GM19372 (cell line): Measurements from ENCODE around the gene WFDC8.

Source experiments
- ATAC-seq: cut with Tn5 transposase; IDR thresholded peaks from one replicate; pipeline ENCODE4 v1.9.1; 2021; ENCODE audit warnings: mild to moderate bottlenecking, low read depth, moderate library complexity; ENCODE audit not compliant: unreplicated experiment

WFDC8 gene

DNA sequence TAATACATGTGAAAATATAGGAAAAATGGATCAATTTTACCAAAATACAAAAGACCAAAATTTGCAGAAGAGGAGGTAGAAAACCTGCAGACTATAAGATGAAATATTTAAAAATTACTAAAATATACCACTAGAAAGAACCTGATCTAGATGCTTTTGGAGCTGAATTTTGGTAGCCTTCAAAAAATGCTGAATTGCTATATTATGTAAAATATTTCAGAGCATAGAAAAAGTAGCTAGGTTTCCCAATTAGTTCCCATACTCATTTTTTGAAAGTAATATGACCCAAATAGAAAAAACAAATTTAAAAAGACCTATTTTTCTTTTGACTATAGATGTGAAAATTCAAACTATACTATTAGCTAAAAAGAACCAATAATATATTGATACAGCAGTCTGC lies 28.3 kb downstream of the WFDC8 start:
- ATAC-seq = no peak

DNA sequence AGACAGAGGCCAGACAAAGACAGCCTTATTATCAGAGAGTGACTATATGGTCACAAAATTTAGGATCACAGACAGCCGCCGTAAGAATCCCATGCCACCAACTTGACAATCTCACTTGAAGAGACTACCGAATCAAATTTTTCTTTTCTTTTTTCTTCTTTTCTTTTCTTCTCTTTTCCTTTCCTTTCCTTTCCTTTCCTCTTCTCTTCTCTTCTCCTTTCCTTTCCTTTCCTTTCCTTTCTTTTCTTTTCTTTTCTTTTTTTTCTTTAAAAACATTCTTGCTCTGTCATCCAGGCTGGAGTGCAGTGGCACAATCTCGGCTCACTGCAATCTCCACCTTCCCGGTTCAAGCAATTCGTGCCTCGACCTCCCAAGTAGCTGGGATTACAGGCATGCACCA lies 30.7 kb downstream of the WFDC8 start:
- ATAC-seq = no peak

- no peak for ATAC-seq
Observed at GRCh38 chr20:45547206-45547770, 31.8 kb downstream of the WFDC8 start, which contains the start of gene EPPIN. EPPIN (minus strand) TSS chr20:45547401; CDS start chr20:45547357, 44 bp downstream.

- no peak for ATAC-seq
Observed at GRCh38 chr20:45545754-45546453, 33.2 kb downstream of the WFDC8 start.

- no peak for ATAC-seq
Observed at GRCh38 chr20:45545351-45545750, 33.7 kb downstream of the WFDC8 start.

DNA sequence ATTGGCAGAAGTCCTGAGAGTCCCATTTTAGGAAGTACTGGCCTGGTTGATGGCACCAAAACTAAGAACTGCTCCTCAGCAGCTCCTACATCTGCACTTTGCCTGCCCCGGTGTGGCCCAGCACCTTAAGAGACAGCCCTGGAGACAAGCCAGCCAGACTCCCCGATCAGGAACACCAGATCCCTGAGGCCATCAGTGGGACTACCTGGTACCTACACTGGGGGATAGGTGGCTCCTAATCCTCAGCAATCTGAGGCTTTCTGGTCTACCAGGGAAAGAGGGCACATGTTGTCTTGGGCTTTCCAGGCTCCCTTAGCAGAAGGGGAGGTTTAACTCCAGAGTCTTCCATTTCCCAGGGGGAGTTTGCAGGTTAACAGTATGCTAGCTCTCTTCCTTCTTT lies 39.7 kb downstream of the WFDC8 start, which contains the start of gene WFDC6:
TSS of gene WFDC6 (minus strand) at position 101 of the 400 bp plus-strand sequence. CDS start at position 26, 75 bp downstream.
- ATAC-seq = no peak

DNA sequence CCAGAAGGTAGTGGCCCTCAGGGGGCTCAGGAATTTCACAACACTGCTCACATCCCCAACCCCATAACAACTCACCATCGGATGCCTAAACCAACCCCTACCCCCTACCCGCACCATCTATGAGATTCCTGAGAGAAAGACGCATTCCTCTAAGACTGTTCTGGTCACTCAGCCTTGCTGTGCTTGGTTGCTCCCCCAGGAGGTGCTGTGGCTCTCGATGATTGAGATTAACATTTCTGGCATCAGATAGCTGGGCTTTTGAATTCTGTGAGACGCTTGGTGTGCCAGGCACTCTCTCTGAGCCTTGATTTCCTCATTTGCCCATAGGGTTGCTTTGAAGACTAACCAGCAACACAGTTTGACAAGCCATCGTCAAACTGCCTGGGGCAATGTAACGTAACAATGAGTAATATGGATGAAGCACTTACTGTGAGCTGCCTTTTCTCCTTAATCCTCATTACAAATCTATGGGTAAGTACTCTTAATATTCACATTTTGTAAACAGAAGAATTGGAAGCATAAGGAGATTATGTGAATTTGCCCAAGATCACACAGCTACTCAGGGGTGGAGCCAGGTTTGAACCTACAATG lies 40.8 kb downstream of the WFDC8 start:
- no peak for ATAC-seq

DNA sequence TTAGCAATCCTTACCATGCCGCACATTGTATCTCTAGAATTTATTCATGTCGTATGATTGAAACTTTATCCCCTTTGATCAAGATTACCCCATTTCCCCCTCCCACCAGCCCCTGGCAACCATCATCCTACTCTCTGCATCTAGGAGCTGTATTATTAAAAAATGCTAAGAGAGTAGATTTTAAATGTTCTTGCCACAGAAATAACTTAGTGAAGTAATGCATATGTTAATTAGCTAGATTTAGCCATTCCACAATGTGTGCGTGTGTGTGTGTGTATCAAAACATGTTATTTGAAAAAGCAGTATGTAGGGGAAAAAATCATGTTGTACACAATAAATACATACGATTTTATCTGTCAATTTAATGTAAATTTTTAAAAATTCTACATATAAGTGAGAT lies 51.8 kb downstream of the WFDC8 start:
- no peak for ATAC-seq

GRCh38 chr20:45523821-45524220 lies 55.3 kb downstream of the WFDC8 start:
- no peak for ATAC-seq

DNA sequence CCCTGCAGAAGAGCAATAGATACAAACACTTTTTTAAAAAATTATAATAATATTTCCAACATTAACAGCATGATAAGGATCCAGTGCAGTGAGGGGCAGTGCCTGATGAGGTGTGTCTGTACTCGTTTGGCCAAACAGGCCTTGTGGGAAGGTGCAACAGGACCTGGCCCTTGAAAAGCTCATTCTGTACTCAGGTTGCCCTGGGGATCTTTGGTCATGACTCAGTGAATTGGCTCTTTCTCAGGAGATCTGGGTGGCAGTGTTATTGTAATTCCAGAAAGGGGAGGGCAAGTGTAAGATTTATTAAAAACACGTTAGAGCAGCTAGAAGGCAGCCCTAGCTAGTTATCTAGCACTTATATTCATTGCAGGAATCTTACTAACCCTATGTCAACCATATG lies 60.8 kb downstream of the WFDC8 start:
- ATAC-seq = no peak

DNA sequence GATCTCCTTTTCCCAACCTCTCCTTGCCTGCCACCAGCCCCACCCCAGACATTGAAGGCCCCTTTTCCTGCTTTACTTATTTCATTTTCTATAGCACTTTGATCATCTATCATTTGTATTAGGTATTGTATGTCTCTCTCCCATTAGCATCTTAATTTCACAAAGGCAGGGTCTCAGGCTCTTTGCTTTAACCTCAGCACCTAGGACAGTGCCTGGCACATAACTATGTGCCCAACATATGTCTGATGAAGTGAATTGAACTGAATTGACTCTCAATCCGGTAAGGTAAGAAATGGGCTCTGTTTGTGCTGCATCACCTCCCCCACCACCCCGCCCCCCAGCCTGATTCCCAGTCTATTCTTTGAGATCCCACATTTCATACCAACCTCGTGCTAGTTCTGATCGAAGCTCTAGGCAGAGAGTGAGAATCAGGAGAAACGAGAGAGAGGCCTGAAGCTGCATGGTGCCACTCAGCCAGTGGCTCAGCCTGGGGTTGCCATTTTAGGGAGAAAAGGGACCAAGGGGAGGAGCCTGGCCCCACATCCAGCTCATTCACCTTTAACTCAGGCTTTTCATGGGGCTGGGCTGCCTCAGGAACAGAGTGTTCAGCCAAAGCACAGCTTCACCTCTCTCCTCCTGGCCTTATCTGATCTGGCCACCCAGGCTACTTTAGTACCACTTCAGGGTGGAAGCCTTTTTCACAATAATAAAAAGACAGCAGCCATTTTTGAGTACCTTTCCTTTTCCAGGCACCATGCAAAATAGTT lies 63.8 kb downstream of the WFDC8 start, which contains the start of gene SPINT3:
TSS of gene SPINT3 (minus strand) at position 476 of the 767 bp plus-strand sequence. CDS start at position 462, 14 bp downstream.
- no peak for ATAC-seq

GRCh38 chr20:45510242-45510862 lies 68.7 kb downstream of the WFDC8 start:
- no peak for ATAC-seq

- ATAC-seq = no peak
Observed at GRCh38 chr20:45509091-45509490, 70.0 kb downstream of the WFDC8 start.

DNA sequence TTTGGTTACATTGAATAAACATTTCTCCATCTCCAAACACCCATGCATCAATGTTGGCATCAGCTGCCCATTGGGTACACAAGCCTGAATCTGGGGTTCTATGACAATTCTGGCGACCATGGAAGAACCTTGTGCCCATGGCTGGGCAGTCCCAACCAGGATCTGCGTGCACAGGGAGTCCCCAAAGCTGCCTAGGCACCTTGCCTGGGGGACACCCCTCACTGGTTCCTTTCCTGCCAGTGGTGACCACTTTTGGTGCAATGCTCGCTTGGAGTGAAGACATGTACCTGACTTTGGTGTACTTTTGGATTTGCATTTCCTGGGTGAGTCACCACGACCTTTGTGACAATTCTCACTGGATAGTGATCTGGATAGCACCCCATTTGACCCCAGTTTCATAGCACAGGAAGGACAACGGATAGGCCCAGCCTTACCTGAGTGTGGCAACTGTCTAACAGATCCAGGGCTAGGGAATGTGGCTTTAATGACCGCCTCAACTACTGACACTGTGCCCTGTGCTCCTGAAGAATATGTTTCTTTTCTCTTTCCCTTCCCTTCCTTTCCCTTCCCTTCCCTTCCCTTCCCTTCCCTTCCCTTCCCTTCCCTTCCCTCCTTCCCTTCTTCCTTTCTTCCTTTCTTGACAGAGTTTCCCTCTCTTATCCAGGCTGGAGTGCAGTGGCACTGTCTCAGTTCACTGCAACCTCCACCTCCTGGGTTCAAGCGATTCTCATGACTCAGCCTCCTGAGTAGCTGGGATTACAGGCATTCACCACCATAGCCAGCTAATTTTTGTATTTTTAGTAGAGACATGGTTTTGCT lies 70.8 kb downstream of the WFDC8 start:
- ATAC-seq = no peak

GRCh38 chr20:45507011-45507820 lies 71.9 kb downstream of the WFDC8 start:
- ATAC-seq = no peak

DNA sequence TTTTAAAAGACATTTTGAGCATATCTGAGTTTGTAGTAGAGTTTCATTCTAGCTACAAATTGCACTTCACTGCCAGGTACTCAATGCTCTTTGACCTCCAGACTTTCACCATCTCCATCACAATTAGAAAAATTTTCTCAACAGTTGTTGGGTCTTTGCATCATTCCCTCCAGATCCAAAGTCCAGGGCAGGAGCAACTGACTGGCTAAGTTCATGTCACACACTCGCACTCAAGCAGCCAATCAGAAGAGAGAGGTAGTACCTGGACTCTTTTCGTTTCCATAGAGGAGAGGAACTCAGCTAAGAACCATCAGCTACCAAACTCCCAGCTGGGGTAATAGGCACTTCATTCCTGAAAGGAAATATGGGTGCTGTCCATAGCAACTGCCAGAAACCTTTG lies 72.7 kb downstream of the WFDC8 start:
- ATAC-seq = no peak

GRCh38 chr20:45503403-45503802 lies 75.7 kb downstream of the WFDC8 start:
- ATAC-seq = no peak

DNA sequence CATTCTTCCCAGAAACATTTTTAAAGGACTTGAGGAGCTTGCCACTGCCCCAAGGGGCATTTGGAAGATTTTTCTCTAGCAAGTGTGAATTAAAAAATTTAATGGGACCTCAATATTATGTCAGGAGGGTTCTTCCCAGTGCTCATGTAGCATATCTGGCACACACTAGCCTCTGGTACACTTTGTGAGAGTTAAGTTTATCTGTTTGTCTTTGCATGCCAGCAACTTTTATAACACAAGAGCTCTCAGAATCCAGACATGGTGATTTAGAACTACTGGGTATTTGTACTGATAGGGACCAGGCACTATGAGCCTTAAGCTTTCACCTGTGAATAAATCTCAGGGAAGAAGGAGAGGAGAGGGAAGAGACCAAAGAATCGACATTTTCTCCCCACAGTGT lies 76.5 kb downstream of the WFDC8 start:
- no peak for ATAC-seq
